HEK293T (cell line): ENCODE measurements around the gene CLASP1.
A peak's percentile ranks its signal among the peaks of the same experiment; 100 is the strongest.

Experiments
- CTCF ChIA-PET: fragments of 350-600 bp; formaldehyde crosslinking; extraction: SDS; loops from one replicate; lab custom pipeline; 2021; ENCODE audit warnings: antibody characterized with exemption, inconsistent platforms; lab: Yijun Ruan, JAX
- POLR2A ChIA-PET: fragments of 350-600 bp; formaldehyde crosslinking; extraction: SDS; loops from one replicate; lab custom pipeline; 2020; ENCODE audit warnings: antibody characterized with exemption, inconsistent platforms; lab: Yijun Ruan, JAX
- DNase-seq: peaks from one replicate; pipeline ENCODE4 v3.0.0; 2012; ENCODE audit warnings: mixed read lengths; ENCODE audit errors: extremely low spot score
- ARNT ChIP-seq: fragments of 450-650 bp; IDR thresholded peaks from 2 replicates; pipeline ENCODE4 v1.6.1; 2017; ENCODE audit warnings: mild to moderate bottlenecking
- BHLHE40 ChIP-seq: fragments of 450-650 bp; IDR thresholded peaks from 2 replicates; pipeline ENCODE4 v1.6.1; 2016; ENCODE audit warnings: mild to moderate bottlenecking, moderate library complexity, borderline replicate concordance
- CTBP1 ChIP-seq: fragments of 450-650 bp; IDR thresholded peaks from 2 replicates; pipeline ENCODE4 v1.6.1; 2016; ENCODE audit warnings: borderline replicate concordance
- ELF4 ChIP-seq: fragments of 450-650 bp; IDR thresholded peaks from 2 replicates; pipeline ENCODE4 v1.6.1; 2017; ENCODE audit warnings: antibody characterized with exemption
- FOXA1 ChIP-seq: fragments of 450-650 bp; IDR thresholded peaks from 2 replicates; pipeline ENCODE4 v1.6.1; 2016; ENCODE audit warnings: mild to moderate bottlenecking
- FOXK2 ChIP-seq: fragments of 450-650 bp; IDR thresholded peaks from 2 replicates; pipeline ENCODE4 v1.6.1; 2016; ENCODE audit warnings: mild to moderate bottlenecking
- FOXM1 ChIP-seq: fragments of 450-650 bp; IDR thresholded peaks from 2 replicates; pipeline ENCODE4 v1.6.1; 2017; ENCODE audit warnings: mild to moderate bottlenecking, borderline replicate concordance
- HDGF ChIP-seq: fragments of 450-650 bp; IDR thresholded peaks from 2 replicates; pipeline ENCODE4 v1.6.1; 2017; ENCODE audit warnings: antibody characterized with exemption, borderline replicate concordance
- L3MBTL2 ChIP-seq: fragments of 450-650 bp; conservative IDR thresholded peaks from 2 replicates; pipeline ENCODE4 v1.6.1; 2016; ENCODE audit warnings: mild to moderate bottlenecking
- LEF1 ChIP-seq: fragments of 450-650 bp; IDR thresholded peaks from 2 replicates; pipeline ENCODE4 v1.6.1; 2017; ENCODE audit warnings: mild to moderate bottlenecking, borderline replicate concordance
- NFRKB ChIP-seq: fragments of 450-650 bp; IDR thresholded peaks from 2 replicates; pipeline ENCODE4 v1.6.1; 2016; ENCODE audit warnings: mild to moderate bottlenecking, moderate library complexity
- PKNOX1 ChIP-seq: fragments of 450-650 bp; IDR thresholded peaks from 2 replicates; pipeline ENCODE4 v1.6.1; 2016
- SP1 ChIP-seq: fragments of 450-650 bp; IDR thresholded peaks from 2 replicates; pipeline ENCODE4 v1.6.1; 2017
- SUZ12 ChIP-seq: fragments of 450-650 bp; IDR thresholded peaks from 2 replicates; pipeline ENCODE4 v1.6.1; 2016; ENCODE audit warnings: mild to moderate bottlenecking
- TARDBP ChIP-seq: fragments of 450-650 bp; IDR thresholded peaks from 2 replicates; pipeline ENCODE4 v1.6.1; 2016
- ZNF384 ChIP-seq: fragments of 450-650 bp; IDR thresholded peaks from 2 replicates; pipeline ENCODE4 v1.6.1; 2016

The CLASP1 gene

GRCh38 chr2:121360566-121361300 is 288.5 kb downstream of the CLASP1 start:
- TF ChIP-seq BHLHE40: no peak
- no peak for DNase-seq
- ChIA-PET CTCF (interaction anchor here (0.9 to 1.2 kb wide), 2 partner anchors 8 to 265 kb away, joined by 3 to 5 read pairs; no protein-coding TSS in a partner anchor), POLR2A (no interaction called here)

GRCh38 chr2:121359716-121360565 is 289.3 kb downstream of the CLASP1 start:
- TF ChIP-seq SUZ12: no peak
- no peak for TF ChIP-seq PKNOX1
- TF ChIP-seq L3MBTL2: no peak
- no peak for TF ChIP-seq FOXM1
- no peak for TF ChIP-seq ZNF384
- no peak for TF ChIP-seq BHLHE40
- TF ChIP-seq FOXA1: no peak
- no peak for TF ChIP-seq CTBP1
- no peak for TF ChIP-seq FOXK2
- ChIA-PET CTCF (interaction anchor here (0.8 to 1.6 kb wide), 3 partner anchors 231 to 265 kb away, joined by 3 to 5 read pairs (median 4); no protein-coding TSS in a partner anchor), POLR2A (no interaction called here)
- no peak for DNase-seq

GRCh38 chr2:121359170-121359569 is 290.1 kb downstream of the CLASP1 start:
- ChIA-PET POLR2A (no interaction called here), CTCF (interaction anchor here (0.8 to 1.6 kb wide), 2 partner anchors 231 to 264 kb away, joined by 3 to 4 read pairs; no protein-coding TSS in a partner anchor)

GRCh38 chr2:121358291-121358690 is 291.0 kb downstream of the CLASP1 start:
- no peak for DNase-seq
- CTCF ChIA-PET: interaction anchor here (4.3 kb wide), 1 partner anchor 263 kb away, joined by 47 read pairs; no protein-coding TSS in a partner anchor
- POLR2A ChIA-PET: no interaction called here
- TF ChIP-seq BHLHE40: no peak
- TF ChIP-seq FOXK2: no peak
- TF ChIP-seq LEF1: no peak
- TF ChIP-seq PKNOX1: no peak
- no peak for TF ChIP-seq ARNT
- TF ChIP-seq L3MBTL2: no peak
- no peak for TF ChIP-seq SP1
- no peak for TF ChIP-seq HDGF
- no peak for TF ChIP-seq TARDBP
- TF ChIP-seq FOXA1: no peak

More at GRCh38 chr2:121359170-121359569, 290.1 kb downstream of the CLASP1 start:
- no peak for DNase-seq
- no peak for TF ChIP-seq FOXA1
- no peak for TF ChIP-seq BHLHE40
- TF ChIP-seq NFRKB: no peak
- TF ChIP-seq ZNF384: no peak
- TF ChIP-seq LEF1: no peak
- no peak for TF ChIP-seq HDGF
- no peak for TF ChIP-seq FOXK2
- TF ChIP-seq ARNT: no peak
- TF ChIP-seq PKNOX1: no peak
- TF ChIP-seq SUZ12: no peak
- TF ChIP-seq L3MBTL2: no peak
- TF ChIP-seq CTBP1: no peak
- TF ChIP-seq ELF4: no peak
- no peak for TF ChIP-seq TARDBP
- TF ChIP-seq FOXM1: no peak
- TF ChIP-seq SP1: no peak

- TF ChIP-seq SUZ12 (no peak), FOXA1 (no peak), LEF1 (no peak), ARNT (no peak), FOXM1 (no peak), NFRKB (no peak), ELF4 (no peak)
- ChIA-PET CTCF (interaction anchor here (0.5 to 4.3 kb wide), 18 partner anchors 11 to 675 kb away, joined by 3 to 47 read pairs (median 4); no protein-coding TSS in a partner anchor), POLR2A (no interaction called here)
- peak; percentile 70 for DNase-seq
Measured at GRCh38 chr2:121356058-121356640, 293.1 kb downstream of the CLASP1 start.

- ChIA-PET CTCF (interaction anchor here (0.6 to 4.3 kb wide), 15 partner anchors 12 to 1043 kb away, joined by 3 to 47 read pairs (median 4); no protein-coding TSS in a partner anchor), POLR2A (no interaction called here)
- no peak for TF ChIP-seq HDGF
- no peak for TF ChIP-seq CTBP1
- TF ChIP-seq SUZ12: no peak
- TF ChIP-seq NFRKB: no peak
- no peak for TF ChIP-seq ZNF384
- TF ChIP-seq PKNOX1: no peak
- DNase-seq: no peak
Measured at GRCh38 chr2:121355488-121355887, 293.8 kb downstream of the CLASP1 start.
